ACC112 (cell line): Measurements from ENCODE around the gene ZBP1.

Source experiments
- H2AFZ ChIP-seq: fragments of 200-600 bp; sonication (generic); one replicate; pipeline ENCODE4 v1.6.0; 2017; ENCODE audit warnings: antibody characterized with exemption, low read length; ENCODE audit not compliant: unreplicated experiment
- H3K27ac ChIP-seq: fragments of 200-600 bp; sonication (generic); 2 replicates; pipeline ENCODE4 v1.5.1; 2014; ENCODE audit warnings: low read depth, mild to moderate bottlenecking, antibody characterized with exemption, low read length, moderate library complexity
- H3K27me3 ChIP-seq: fragments of 200-600 bp; sonication (generic); 2 replicates; pipeline ENCODE4 v1.6.1; 2014; ENCODE audit warnings: mild to moderate bottlenecking, antibody characterized with exemption, low read length, moderate library complexity, mixed read lengths; ENCODE audit not compliant: insufficient read depth
- H3K36me3 ChIP-seq: fragments of 200-600 bp; sonication (generic); 2 replicates; pipeline ENCODE4 v1.6.1; 2016; ENCODE audit warnings: mild to moderate bottlenecking, antibody characterized with exemption, low read length, moderate library complexity, mixed read lengths; ENCODE audit not compliant: insufficient read depth
- H3K4me1 ChIP-seq: fragments of 200-600 bp; sonication (generic); one replicate; pipeline ENCODE4 v1.6.1; 2016; ENCODE audit warnings: low read length, mixed read lengths; ENCODE audit not compliant: insufficient read depth, unreplicated experiment, control insufficient read depth
- H3K4me3 ChIP-seq: fragments of 200-600 bp; sonication (generic); 2 replicates; pipeline ENCODE4 v1.5.1; 2014; ENCODE audit warnings: mild to moderate bottlenecking, low read depth, low read length
- H3K79me2 ChIP-seq: fragments of 200-600 bp; sonication (generic); one replicate; pipeline ENCODE4 v1.6.0; 2016; ENCODE audit warnings: low read length; ENCODE audit not compliant: control insufficient read depth, unreplicated experiment, insufficient read depth

The ZBP1 gene

GRCh38 chr20:57574954-57575353 lies 45.3 kb downstream of the ZBP1 start:
- Histone ChIP-seq H3K27ac (no peak overlapping the region), H3K27me3 (peaks cover 91% of the 10 kb centered on the region), H2AFZ (no peak overlapping the region), H3K4me3 (no peak overlapping the region), H3K4me1 (no peaks in the 10 kb centered on the region), H3K36me3 (no peaks in the 10 kb centered on the region), H3K79me2 (no peaks in the 10 kb centered on the region)

GRCh38 chr20:57573894-57574293 lies 46.3 kb downstream of the ZBP1 start:
- H3K27ac ChIP-seq = no peak overlapping the region
- no peaks in the 10 kb centered on the region for H3K36me3 ChIP-seq
- H3K4me3 ChIP-seq = no peak overlapping the region
- H3K4me1 ChIP-seq = no peaks in the 10 kb centered on the region
- H3K79me2 ChIP-seq = no peaks in the 10 kb centered on the region
- H2AFZ ChIP-seq = no peak overlapping the region
- H3K27me3 ChIP-seq = peaks cover 92% of the 10 kb centered on the region

- H3K36me3 ChIP-seq = no peaks in the 10 kb centered on the region
- no peak overlapping the region for H3K4me3 ChIP-seq
- peaks cover 95% of the 10 kb centered on the region for H3K27me3 ChIP-seq
- H3K79me2 ChIP-seq = no peaks in the 10 kb centered on the region
- H3K27ac ChIP-seq = no peak overlapping the region
- H3K4me1 ChIP-seq = no peaks in the 10 kb centered on the region
- no peak overlapping the region for H2AFZ ChIP-seq
Observed at GRCh38 chr20:57573242-57573641, 47.0 kb downstream of the ZBP1 start.

GRCh38 chr20:57571782-57572416 lies 48.3 kb downstream of the ZBP1 start:
- Histone ChIP-seq H3K4me1 (no peaks in the 10 kb centered on the region), H3K27me3 (peaks cover 95% of the 10 kb centered on the region)

GRCh38 chr20:57570920-57571319 lies 49.3 kb downstream of the ZBP1 start:
- no peak overlapping the region for H3K27ac ChIP-seq
- peaks cover 94% of the 10 kb centered on the region for H3K27me3 ChIP-seq
- H3K36me3 ChIP-seq = no peaks in the 10 kb centered on the region
- H3K4me1 ChIP-seq = no peaks in the 10 kb centered on the region
- no peak overlapping the region for H2AFZ ChIP-seq
- no peak overlapping the region for H3K4me3 ChIP-seq
- no peaks in the 10 kb centered on the region for H3K79me2 ChIP-seq

More at GRCh38 chr20:57571782-57572416, 48.3 kb downstream of the ZBP1 start:
- no peaks in the 10 kb centered on the region for H3K36me3 ChIP-seq
- no peak overlapping the region for H3K4me3 ChIP-seq
- no peak overlapping the region for H3K27ac ChIP-seq
- H2AFZ ChIP-seq = no peak overlapping the region
- no peaks in the 10 kb centered on the region for H3K79me2 ChIP-seq

GRCh38 chr20:57570145-57570850 lies 49.9 kb downstream of the ZBP1 start:
- Histone ChIP-seq H3K4me1 (no peaks in the 10 kb centered on the region), H3K27ac (no peak overlapping the region), H3K79me2 (no peaks in the 10 kb centered on the region), H3K27me3 (peaks cover 92% of the 10 kb centered on the region), H3K36me3 (no peaks in the 10 kb centered on the region), H2AFZ (no peak overlapping the region), H3K4me3 (no peak overlapping the region)

GRCh38 chr20:57568960-57569359 lies 51.3 kb downstream of the ZBP1 start:
- Histone ChIP-seq H3K4me3 (no peak overlapping the region), H2AFZ (no peak overlapping the region), H3K79me2 (no peaks in the 10 kb centered on the region), H3K27ac (no peak overlapping the region), H3K4me1 (no peaks in the 10 kb centered on the region), H3K36me3 (no peaks in the 10 kb centered on the region), H3K27me3 (peaks cover 89% of the 10 kb centered on the region)

GRCh38 chr20:57568088-57568896 lies 51.9 kb downstream of the ZBP1 start:
- Histone ChIP-seq H2AFZ (no peak overlapping the region), H3K27ac (no peak overlapping the region), H3K79me2 (no peaks in the 10 kb centered on the region), H3K27me3 (peaks cover 88% of the 10 kb centered on the region), H3K4me3 (no peak overlapping the region), H3K36me3 (no peaks in the 10 kb centered on the region), H3K4me1 (no peaks in the 10 kb centered on the region)

GRCh38 chr20:57567471-57568079 lies 52.7 kb downstream of the ZBP1 start:
- Histone ChIP-seq H3K27ac (no peak overlapping the region), H3K36me3 (no peaks in the 10 kb centered on the region), H3K4me3 (no peak overlapping the region), H3K4me1 (no peaks in the 10 kb centered on the region), H3K27me3 (peaks cover 86% of the 10 kb centered on the region), H2AFZ (no peak overlapping the region), H3K79me2 (no peaks in the 10 kb centered on the region)

- H3K79me2 ChIP-seq = no peaks in the 10 kb centered on the region
- H3K27ac ChIP-seq = no peak overlapping the region
- H3K4me1 ChIP-seq = no peaks in the 10 kb centered on the region
- no peak overlapping the region for H3K4me3 ChIP-seq
- H3K36me3 ChIP-seq = no peaks in the 10 kb centered on the region
- H3K27me3 ChIP-seq = peaks cover 86% of the 10 kb centered on the region
- no peak overlapping the region for H2AFZ ChIP-seq
Observed at GRCh38 chr20:57566803-57567459, 53.3 kb downstream of the ZBP1 start.
